LNCaP clone FGC (cell line): ENCODE results near the gene SWAP70.

Source experiments
- DNase-seq: peaks from one replicate; pipeline ENCODE4 v3.0.0-alpha.2; 2011; ENCODE audit warnings: low read depth
- H3K4me3 ChIP-seq: 2 replicates; pipeline ENCODE4 v1.5.1; 2011; ENCODE audit warnings: mild to moderate bottlenecking, low read depth, low read length, control low read depth
- CTCF ChIP-seq: IDR thresholded peaks from 2 replicates; pipeline ENCODE4 v1.5.1; 2012; ENCODE audit warnings: mild to moderate bottlenecking; ENCODE audit not compliant: control insufficient read depth, insufficient read depth; ENCODE audit errors: extremely low read depth

Gene SWAP70

GRCh38 chr11:9789910-9790309 is 126.0 kb downstream of the SWAP70 start:
- DNase-seq = no peak

GRCh38 chr11:9790703-9791102 is 126.8 kb downstream of the SWAP70 start:
- TF ChIP-seq CTCF = no peak
- no peak overlapping the region for H3K4me3 ChIP-seq
- no peak for DNase-seq

More at GRCh38 chr11:9789910-9790309, 126.0 kb downstream of the SWAP70 start:
- TF ChIP-seq CTCF = no peak
- H3K4me3 ChIP-seq = no peak overlapping the region

GRCh38 chr11:9796266-9796665 is 132.4 kb downstream of the SWAP70 start:
- TF ChIP-seq CTCF = no peak
- no peak for DNase-seq
- H3K4me3 ChIP-seq = no peak overlapping the region

- H3K4me3 ChIP-seq = no peak overlapping the region
- DNase-seq = no peak
- no peak for TF ChIP-seq CTCF
Measured at GRCh38 chr11:9796854-9797253, 133.0 kb downstream of the SWAP70 start.

DNA sequence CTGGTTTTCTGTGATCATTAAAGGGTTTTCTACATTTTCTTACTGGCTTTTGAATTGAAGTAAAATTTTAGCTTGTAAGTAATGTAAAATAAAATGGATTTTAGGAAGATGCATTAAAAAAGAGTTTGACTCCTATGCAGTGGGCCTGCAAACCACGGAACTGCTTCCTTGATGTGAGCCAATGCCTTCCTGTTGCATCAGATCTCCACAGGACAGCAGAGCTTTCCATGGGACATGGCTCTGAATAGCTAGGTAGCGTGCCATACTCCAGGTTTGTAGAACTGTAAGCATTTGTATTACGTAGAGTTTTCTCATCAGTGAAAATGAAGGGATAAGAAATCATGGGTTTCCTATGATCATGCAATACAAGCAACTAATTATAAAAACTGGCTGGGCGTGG is 133.4 kb downstream of the SWAP70 start:
- no peak for TF ChIP-seq CTCF
- DNase-seq = no peak
- no peak overlapping the region for H3K4me3 ChIP-seq

- H3K4me3 ChIP-seq = no peak overlapping the region
- DNase-seq = no peak
- no peak for TF ChIP-seq CTCF
Measured at GRCh38 chr11:9799886-9800285, 136.0 kb downstream of the SWAP70 start.

- H3K4me3 ChIP-seq = no peak overlapping the region
- TF ChIP-seq CTCF = no peak
- no peak for DNase-seq
Measured at GRCh38 chr11:9802291-9802861, 138.5 kb downstream of the SWAP70 start.
